Liver (tissue), 3 donors: ENCODE data around the gene RALGPS1.

Source experiments
- RAD21 ChIP-seq, 2 donors: IDR thresholded peaks; 2 replicates each; pipeline ENCODE4 v1.6.1; 2016; ENCODE audit warnings: antibody characterized with exemption in 2 of 2, mild to moderate bottlenecking in 2 of 2
- SP1 ChIP-seq: IDR thresholded peaks from 2 replicates; pipeline ENCODE4 v1.6.1; 2018; ENCODE audit warnings: antibody characterized with exemption, mild to moderate bottlenecking
- TF ChIP-seq, protein P1 (sequence below): IDR thresholded peaks from 2 replicates; pipeline ENCODE4 v1.6.1; 2016; ENCODE audit warnings: antibody characterized with exemption
- TF ChIP-seq, protein P2 (sequence below): fragments of 150-350 bp; IDR thresholded peaks from 2 replicates; pipeline ENCODE4 v1.5.1; 2017; ENCODE audit warnings: improper control_type of control experiment, low read depth, low read length; ENCODE audit not compliant: missing input control
- TF ChIP-seq, protein P3 (sequence below): IDR thresholded peaks from 2 replicates; pipeline ENCODE4 v1.6.1; 2016; ENCODE audit warnings: antibody characterized with exemption
- TF ChIP-seq, protein P4 (sequence below): IDR thresholded peaks from 2 replicates; pipeline ENCODE4 v1.6.1; 2016; ENCODE audit warnings: antibody characterized with exemption, mild to moderate bottlenecking
- donor health status: healthy.
- donor health status: healthy.

DNA sequence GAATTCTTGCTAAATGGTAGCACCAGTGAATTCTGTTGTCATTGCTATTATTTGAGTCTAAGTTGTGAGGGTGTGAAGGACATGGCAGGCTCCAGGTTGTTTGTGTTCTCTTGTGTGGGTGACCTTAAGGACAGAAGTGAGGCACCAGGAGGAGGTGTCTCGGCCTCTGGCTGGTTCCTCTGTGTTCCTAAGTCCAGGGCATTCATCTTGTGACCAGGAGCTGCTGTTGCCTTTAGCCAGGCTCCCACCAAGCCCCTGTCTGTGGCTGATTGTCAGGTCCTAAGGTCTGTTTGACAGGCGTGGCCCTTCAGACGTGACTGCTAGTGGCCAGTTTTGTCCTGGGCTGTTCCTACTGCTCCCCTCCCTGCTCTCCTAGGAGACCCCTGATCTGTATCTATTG is 118.5 kb downstream of the RALGPS1 start:
- TF ChIP-seq, protein P1, sequence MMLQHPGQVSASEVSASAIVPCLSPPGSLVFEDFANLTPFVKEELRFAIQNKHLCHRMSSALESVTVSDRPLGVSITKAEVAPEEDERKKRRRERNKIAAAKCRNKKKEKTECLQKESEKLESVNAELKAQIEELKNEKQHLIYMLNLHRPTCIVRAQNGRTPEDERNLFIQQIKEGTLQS: no peak
- TF ChIP-seq, protein P2, sequence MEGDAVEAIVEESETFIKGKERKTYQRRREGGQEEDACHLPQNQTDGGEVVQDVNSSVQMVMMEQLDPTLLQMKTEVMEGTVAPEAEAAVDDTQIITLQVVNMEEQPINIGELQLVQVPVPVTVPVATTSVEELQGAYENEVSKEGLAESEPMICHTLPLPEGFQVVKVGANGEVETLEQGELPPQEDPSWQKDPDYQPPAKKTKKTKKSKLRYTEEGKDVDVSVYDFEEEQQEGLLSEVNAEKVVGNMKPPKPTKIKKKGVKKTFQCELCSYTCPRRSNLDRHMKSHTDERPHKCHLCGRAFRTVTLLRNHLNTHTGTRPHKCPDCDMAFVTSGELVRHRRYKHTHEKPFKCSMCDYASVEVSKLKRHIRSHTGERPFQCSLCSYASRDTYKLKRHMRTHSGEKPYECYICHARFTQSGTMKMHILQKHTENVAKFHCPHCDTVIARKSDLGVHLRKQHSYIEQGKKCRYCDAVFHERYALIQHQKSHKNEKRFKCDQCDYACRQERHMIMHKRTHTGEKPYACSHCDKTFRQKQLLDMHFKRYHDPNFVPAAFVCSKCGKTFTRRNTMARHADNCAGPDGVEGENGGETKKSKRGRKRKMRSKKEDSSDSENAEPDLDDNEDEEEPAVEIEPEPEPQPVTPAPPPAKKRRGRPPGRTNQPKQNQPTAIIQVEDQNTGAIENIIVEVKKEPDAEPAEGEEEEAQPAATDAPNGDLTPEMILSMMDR: no peak
- TF ChIP-seq, protein P3, sequence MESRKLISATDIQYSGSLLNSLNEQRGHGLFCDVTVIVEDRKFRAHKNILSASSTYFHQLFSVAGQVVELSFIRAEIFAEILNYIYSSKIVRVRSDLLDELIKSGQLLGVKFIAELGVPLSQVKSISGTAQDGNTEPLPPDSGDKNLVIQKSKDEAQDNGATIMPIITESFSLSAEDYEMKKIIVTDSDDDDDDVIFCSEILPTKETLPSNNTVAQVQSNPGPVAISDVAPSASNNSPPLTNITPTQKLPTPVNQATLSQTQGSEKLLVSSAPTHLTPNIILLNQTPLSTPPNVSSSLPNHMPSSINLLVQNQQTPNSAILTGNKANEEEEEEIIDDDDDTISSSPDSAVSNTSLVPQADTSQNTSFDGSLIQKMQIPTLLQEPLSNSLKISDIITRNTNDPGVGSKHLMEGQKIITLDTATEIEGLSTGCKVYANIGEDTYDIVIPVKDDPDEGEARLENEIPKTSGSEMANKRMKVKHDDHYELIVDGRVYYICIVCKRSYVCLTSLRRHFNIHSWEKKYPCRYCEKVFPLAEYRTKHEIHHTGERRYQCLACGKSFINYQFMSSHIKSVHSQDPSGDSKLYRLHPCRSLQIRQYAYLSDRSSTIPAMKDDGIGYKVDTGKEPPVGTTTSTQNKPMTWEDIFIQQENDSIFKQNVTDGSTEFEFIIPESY: no peak
- TF ChIP-seq RAD21 (IDR thresholded peaks at IDR 0.05) (no peak), SP1 (no peak)
- TF ChIP-seq, protein P4, sequence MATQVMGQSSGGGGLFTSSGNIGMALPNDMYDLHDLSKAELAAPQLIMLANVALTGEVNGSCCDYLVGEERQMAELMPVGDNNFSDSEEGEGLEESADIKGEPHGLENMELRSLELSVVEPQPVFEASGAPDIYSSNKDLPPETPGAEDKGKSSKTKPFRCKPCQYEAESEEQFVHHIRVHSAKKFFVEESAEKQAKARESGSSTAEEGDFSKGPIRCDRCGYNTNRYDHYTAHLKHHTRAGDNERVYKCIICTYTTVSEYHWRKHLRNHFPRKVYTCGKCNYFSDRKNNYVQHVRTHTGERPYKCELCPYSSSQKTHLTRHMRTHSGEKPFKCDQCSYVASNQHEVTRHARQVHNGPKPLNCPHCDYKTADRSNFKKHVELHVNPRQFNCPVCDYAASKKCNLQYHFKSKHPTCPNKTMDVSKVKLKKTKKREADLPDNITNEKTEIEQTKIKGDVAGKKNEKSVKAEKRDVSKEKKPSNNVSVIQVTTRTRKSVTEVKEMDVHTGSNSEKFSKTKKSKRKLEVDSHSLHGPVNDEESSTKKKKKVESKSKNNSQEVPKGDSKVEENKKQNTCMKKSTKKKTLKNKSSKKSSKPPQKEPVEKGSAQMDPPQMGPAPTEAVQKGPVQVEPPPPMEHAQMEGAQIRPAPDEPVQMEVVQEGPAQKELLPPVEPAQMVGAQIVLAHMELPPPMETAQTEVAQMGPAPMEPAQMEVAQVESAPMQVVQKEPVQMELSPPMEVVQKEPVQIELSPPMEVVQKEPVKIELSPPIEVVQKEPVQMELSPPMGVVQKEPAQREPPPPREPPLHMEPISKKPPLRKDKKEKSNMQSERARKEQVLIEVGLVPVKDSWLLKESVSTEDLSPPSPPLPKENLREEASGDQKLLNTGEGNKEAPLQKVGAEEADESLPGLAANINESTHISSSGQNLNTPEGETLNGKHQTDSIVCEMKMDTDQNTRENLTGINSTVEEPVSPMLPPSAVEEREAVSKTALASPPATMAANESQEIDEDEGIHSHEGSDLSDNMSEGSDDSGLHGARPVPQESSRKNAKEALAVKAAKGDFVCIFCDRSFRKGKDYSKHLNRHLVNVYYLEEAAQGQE: no peak
